ENCODE data around the gene ARFIP2.

Gene ARFIP2

DNA sequence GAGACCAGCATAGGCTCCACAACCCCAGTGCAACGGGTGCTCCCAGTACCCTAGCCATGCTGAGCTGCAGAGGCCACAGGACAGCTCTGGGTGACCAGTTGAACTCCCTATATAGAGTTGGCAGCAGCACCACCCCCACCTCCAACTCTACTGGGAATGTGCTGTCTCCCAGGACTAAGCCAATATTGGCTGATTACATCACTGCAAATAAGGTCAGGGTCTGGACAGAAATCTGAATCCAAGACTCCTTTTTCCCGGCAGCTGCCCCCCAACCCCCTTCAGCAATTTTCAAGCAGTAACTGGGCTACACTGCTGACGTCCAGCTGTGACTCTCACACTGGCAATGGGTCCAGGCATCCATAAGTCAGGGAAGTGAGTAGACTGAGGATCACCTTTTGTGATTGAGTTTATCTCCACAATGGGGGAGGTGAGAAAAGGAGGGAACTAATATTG is 40.2 kb downstream of the ARFIP2 start, which contains the start of gene HPX:
Gene HPX (minus strand): TSS at position 82 of the 453 bp plus-strand sequence. CDS start 24 bp downstream, at position 58.
- no peak for DNase-seq

DNA sequence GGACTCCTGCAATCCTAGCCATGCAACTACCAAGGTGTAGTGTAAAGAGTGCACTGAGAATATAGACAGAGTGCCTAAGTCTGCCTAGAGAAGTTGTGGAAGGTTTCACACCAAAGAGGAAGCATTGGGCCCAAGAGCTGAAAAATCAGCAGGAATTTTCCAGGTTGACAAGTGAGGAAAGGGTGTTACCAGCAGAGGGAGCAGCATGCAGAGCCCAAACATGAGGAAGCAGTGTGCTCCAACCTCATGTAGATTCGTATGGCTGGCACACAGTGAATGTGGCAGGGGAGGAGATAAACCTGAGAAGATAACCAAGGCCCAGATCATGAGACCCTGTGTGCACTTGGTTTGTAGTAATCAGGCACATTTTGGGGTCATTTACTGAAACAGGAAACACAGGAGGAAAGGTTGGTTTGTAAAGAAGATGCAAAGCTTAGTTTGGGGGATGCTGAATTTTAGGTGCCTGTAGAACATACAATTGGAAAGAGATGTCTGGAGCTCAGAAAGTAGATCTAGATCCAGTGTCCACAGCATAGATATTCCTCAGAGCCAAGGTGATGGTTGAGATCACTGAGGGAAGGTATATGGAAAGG is 42.1 kb downstream of the ARFIP2 start:
- no peak for DNase-seq

DNA sequence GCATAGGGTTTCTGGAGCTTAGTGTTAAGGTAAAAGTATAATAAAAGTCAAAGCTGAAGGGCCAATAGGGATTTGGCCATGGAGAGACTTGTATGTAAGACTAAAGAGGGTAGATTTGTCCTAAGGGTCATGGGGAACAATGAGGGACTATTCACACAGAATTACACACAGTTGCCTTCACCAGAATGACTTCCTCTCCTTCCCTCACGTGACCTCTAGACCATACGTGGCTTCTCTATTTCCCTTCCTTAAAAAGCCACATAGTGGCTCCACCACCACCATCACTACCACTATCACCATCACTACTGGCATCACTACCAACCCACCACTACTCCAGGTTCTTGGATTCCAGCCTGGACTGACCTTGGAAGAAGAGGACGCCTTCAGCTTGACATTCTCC is 43.1 kb downstream of the ARFIP2 start:
- no peak for DNase-seq

DNA sequence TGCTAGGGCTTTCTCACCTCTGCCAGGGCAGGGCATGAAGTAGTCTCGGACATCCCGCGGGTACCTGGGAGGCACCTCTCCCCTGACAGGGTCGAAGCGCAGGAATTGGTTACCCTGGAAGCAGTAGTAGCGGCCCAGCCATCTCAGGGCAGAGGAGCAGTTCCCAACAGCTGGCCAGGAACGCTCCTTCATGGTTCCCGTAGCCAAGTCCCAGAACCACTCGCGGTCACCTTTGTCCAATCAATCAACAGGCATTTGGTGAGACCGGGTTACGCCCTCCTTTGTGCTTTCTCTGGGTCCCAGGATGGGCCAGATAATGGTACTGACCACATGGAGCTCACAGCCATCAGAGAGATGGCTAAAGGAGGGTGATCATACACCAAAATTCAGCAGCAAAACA is 43.7 kb downstream of the ARFIP2 start:
- no peak for DNase-seq

DNA sequence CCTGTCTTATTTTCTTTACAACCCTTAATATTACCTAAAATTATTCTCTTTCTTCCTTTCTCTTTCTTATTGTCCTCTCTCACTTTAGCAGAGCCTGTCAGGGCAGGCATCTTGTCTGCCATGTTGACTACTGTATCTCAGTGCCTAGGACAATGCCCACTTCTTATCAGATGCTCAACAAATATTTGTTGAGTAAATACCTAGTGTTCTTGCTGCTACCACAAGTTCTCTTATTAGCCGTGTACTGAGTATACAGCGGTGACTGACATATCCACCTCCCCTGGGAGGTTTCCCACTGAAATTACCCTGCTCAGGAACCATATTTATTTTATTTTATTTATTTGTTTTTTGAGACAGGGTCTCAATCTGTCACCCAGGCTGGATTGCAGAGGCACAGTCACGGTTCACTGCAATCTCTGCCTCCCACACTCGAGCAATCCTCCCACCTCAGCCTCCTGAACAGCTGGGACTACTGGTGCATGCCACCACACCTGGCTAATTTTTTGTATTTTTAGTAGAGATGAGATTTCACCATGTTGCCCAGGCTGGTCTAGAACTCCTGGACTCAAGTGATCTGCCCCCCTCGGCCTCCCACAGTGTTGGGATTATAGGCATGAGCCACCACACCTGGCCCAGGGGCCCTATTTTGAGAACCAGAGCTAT is 47.0 kb downstream of the ARFIP2 start:
- DNase-seq = no peak

DNA sequence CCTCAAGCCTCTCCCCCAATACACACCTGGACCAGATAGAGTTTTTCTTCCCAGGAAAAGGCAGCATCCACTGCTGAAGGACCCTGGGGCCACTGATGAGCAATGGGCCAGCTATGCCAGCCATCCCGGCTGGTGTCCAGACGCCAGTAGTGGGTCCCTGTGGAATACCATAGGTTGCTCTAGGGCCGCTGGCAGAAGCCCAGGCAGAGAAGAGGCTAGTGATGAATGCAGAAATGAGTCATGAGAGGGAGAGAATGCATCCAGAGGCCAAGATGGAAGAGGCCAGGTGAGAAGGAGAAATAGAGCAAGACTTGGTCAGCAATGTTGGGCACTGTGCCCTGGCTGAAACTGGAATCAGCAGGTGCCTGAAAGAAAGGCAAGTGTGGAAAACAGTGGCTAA is 49.3 kb downstream of the ARFIP2 start:
- DNase-seq = no peak

DNA sequence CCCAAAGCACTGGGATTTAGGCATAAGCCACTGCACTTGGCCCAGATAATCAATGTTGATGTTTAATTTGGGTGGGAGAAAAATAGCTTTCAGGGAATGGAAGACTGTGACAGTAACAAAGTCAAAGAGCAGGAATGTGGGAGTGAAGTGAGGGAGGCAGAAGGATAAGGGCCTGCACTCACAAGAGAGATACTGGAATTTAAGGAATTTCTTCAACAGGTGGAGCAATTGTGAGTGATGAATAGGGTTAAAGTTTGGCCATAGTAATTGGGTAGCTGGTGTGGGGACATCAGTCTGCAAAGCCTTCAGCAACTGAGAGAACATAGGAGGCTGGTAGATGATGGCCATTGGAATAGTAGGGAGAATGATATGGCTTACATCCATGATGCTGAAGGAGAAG is 53.6 kb downstream of the ARFIP2 start:
- DNase-seq = no peak

Measured in SIG-M5 (cell line).